MCF 10A (cell line): ENCODE measurements around the gene NYAP2. TPM values are rescaled to one million over a fixed set of nuclear protein-coding genes. Genes with fewer than 3 reads are reported as not detected.

Source experiments
- BruUV-seq: library from RNA; stranded (reverse); fragments of 400-500 nt; replicated peaks from 2 replicates; lab custom pipeline; 2021; lab: Mats Ljungman, UMichigan
- CTCF ChIA-PET: fragments of 300-600 bp; sonication (Branson Sonifier 250); formaldehyde crosslinking; extraction: SDS; loops from one replicate; lab custom pipeline; 2021; ENCODE audit warnings: antibody characterized with exemption, inconsistent platforms; lab: Yijun Ruan, JAX
- POLR2A ChIA-PET: fragments of 300-600, 350-650 bp; sonication (Branson Sonifier 250); formaldehyde crosslinking; extraction: SDS; loops from one replicate; lab custom pipeline; 2020; ENCODE audit warnings: antibody characterized with exemption, inconsistent platforms; lab: Yijun Ruan, JAX
- DNase-seq: peaks from one replicate; pipeline ENCODE4 v3.0.0-alpha.2; 2018; ENCODE audit not compliant: unreplicated experiment
- H3K27ac Mint-ChIP-seq: one replicate; pipeline ENCODE4 v1.8.0; 2022; ENCODE audit warnings: mild to moderate bottlenecking, low read depth, mixed read lengths; ENCODE audit not compliant: unreplicated experiment
- H3K27me3 Mint-ChIP-seq: one replicate; pipeline ENCODE4 v1.8.0; 2022; ENCODE audit warnings: mixed read lengths; ENCODE audit not compliant: insufficient read depth, unreplicated experiment
- H3K36me3 Mint-ChIP-seq: one replicate; pipeline ENCODE4 v1.8.0; 2022; ENCODE audit warnings: mild to moderate bottlenecking, moderate library complexity, mixed read lengths; ENCODE audit not compliant: insufficient read depth, unreplicated experiment
- H3K4me1 Mint-ChIP-seq: one replicate; pipeline ENCODE4 v1.8.0; 2022; ENCODE audit warnings: mixed read lengths; ENCODE audit not compliant: insufficient read depth, unreplicated experiment
- H3K4me3 Mint-ChIP-seq: one replicate; pipeline ENCODE4 v1.8.0; 2022; ENCODE audit warnings: mild to moderate bottlenecking, moderate library complexity, mixed read lengths; ENCODE audit not compliant: unreplicated experiment
- H3K9me3 Mint-ChIP-seq: one replicate; pipeline ENCODE4 v1.8.0; 2022; ENCODE audit warnings: mixed read lengths; ENCODE audit not compliant: unreplicated experiment
- CTCF ChIP-seq: fragments of 200-600 bp; IDR thresholded peaks from one replicate; pipeline ENCODE4 v1.8.0; 2022; ENCODE audit warnings: antibody characterized with exemption, mild to moderate bottlenecking; ENCODE audit not compliant: unreplicated experiment
- intact Hi-C: fragments of 100-400 bp; cut with micrococcal nuclease; formaldehyde crosslinking; loops from 2 replicates; pipeline ENCODE4 v1.14.1; 2022
- total RNA-seq: library from RNA; stranded (reverse); gene quantifications from 2 replicates; pipeline ENCODE4 v1.2.3, GENCODE V29; 2022

The NYAP2 gene
- total RNA-seq, 1 experiment from 2014 or later = not detected

- Mint-ChIP-seq H3K4me3 (no peak overlapping the region), H3K9me3 (no peaks in the 10 kb centered on the region), H3K4me1 (no peaks in the 10 kb centered on the region), H3K27ac (no peak overlapping the region), H3K27me3 (peaks cover 9% of the 10 kb centered on the region), H3K36me3 (no peaks in the 10 kb centered on the region)
- POLR2A ChIA-PET = interaction anchor here (0.5 to 1.3 kb wide), 2 partner anchors 11 to 401 kb away, joined by 3 to 4 read pairs; no protein-coding TSS in a partner anchor
- no TSS peak for BruUV-seq
- TF ChIP-seq CTCF = no peak
- CTCF ChIA-PET = interaction anchor here (0.6 kb wide), 2 partner anchors 13 to 175 kb away, joined by 3 read pairs; no protein-coding TSS in a partner anchor
- peak; percentile 28 for DNase-seq
- intact Hi-C loops = no loop called here
Observed at GRCh38 chr2:225493420-225494099, 94.0 kb downstream of the NYAP2 start.

DNA sequence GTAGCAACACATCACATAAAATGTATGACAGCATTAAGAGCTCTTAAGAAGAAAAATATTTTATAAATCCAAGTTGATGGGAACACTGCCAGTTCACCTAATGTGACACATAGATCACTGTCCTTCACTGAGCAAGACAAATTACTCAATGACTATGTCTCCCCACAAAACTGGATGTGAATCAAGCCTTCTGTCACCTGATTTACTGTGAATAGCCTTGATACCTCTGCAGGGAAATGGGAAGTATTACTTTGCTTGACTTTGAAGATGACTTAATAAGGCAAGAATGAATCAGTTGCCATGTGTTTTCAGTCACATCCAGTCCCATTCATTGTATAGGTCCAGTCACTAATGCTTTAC lies 94.6 kb downstream of the NYAP2 start:
- Mint-ChIP-seq H3K4me1 (no peaks in the 10 kb centered on the region), H3K9me3 (no peaks in the 10 kb centered on the region), H3K4me3 (no peak overlapping the region), H3K36me3 (no peaks in the 10 kb centered on the region), H3K27me3 (peaks cover 15% of the 10 kb centered on the region), H3K27ac (no peak overlapping the region)
- CTCF ChIA-PET = no interaction called here
- peak; percentile 23 for DNase-seq
- POLR2A ChIA-PET = interaction anchor here (1.3 kb wide), 1 partner anchor 12 kb away, joined by 4 read pairs; no protein-coding TSS in a partner anchor
- BruUV-seq = no TSS peak
- intact Hi-C loops = no loop called here
- no peak for TF ChIP-seq CTCF

- TF ChIP-seq CTCF = no peak
- BruUV-seq = no TSS peak
- DNase-seq = no peak
- Mint-ChIP-seq H3K27ac (no peak overlapping the region), H3K4me1 (no peaks in the 10 kb centered on the region), H3K9me3 (no peaks in the 10 kb centered on the region), H3K27me3 (peaks cover 31% of the 10 kb centered on the region), H3K4me3 (no peak overlapping the region), H3K36me3 (no peaks in the 10 kb centered on the region)
- POLR2A ChIA-PET = interaction anchor here (0.7 kb wide), 1 partner anchor 12 kb away, joined by 3 read pairs; no protein-coding TSS in a partner anchor
- intact Hi-C loops = no loop called here
- CTCF ChIA-PET = no interaction called here
Observed at GRCh38 chr2:225495706-225496105, 96.2 kb downstream of the NYAP2 start.

DNA sequence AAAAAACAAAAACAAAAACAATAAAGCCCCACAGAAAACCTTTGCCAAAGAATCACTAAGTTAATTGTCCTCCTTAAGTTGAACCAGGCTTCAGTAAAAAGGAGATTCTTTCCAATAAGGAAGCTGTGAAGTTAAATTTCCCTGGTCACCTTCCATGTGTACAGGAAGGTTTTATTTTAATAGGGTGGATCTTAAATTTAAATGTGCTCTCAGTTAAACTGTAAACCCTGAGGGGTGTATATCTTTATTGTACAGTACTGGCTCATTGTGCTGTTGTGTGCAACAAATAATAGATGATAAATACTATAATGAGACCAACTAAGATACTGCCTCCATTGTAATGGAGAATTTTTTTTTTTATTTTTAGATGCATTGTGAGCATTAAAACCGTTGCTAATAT lies 97.1 kb downstream of the NYAP2 start:
- H3K4me1 Mint-ChIP-seq = no peaks in the 10 kb centered on the region
- H3K9me3 Mint-ChIP-seq = no peaks in the 10 kb centered on the region
- POLR2A ChIA-PET = no interaction called here
- intact Hi-C loops = no loop called here
- no peak overlapping the region for H3K4me3 Mint-ChIP-seq
- no peaks in the 10 kb centered on the region for H3K36me3 Mint-ChIP-seq
- no peak for TF ChIP-seq CTCF
- CTCF ChIA-PET = no interaction called here
- no TSS peak for BruUV-seq
- DNase-seq = no peak
- H3K27ac Mint-ChIP-seq = no peak overlapping the region
- peaks cover 40% of the 10 kb centered on the region for H3K27me3 Mint-ChIP-seq
